ENCODE results near the gene PON2.
"Not testable (repeated sequence)": the region's sequence is repeated elsewhere in the genome, so short reads cannot be mapped to it uniquely, and the experiment has no call there.

PON2 gene

DNA sequence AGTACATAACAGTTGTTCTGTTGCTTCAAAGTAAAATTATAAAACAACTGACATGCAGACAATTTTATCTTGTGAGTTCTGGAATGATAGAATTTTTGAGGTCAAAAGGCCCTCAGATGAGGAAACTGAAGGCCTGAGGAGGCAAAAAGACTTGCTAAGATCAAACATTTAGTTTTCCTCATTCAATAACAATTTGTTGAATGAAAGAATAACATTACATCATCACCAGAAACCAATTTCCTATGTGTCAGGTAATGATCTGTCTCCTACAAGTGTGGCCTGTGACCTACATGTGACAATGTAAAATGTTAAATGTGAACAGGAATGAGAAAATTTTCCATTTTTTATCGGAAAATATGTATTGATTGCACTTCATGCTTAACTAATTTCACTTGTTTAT, 34.4 kb upstream of the PON2 start:
- H3K27me3 ChIP-seq (ENCODE audit: insufficient read depth, low read length, poor library complexity), result no peaks in the 10 kb centered on the region
- H3K4me1 ChIP-seq (ENCODE audit: insufficient read depth, low read length), result peaks cover 39% of the 10 kb centered on the region
- no peak overlapping the region for H3K4me3 ChIP-seq (ENCODE audit: low read depth in 1 of 2, low read length in 2 of 2)
- H3K79me2 ChIP-seq (ENCODE audit: insufficient read depth, low read length), result no peaks in the 10 kb centered on the region
- peak overlapping the region; percentile 24; the same call in 1 of the 2 replicates for H3K27ac ChIP-seq (ENCODE audit: low read length)
- no peak overlapping the region for H2AFZ ChIP-seq (ENCODE audit: low read depth, low read length)
- no peak for TF ChIP-seq EZH2 (IDR thresholded peaks at IDR 0.05; ENCODE audit: borderline replicate concordance, low read depth, low read length, severe bottlenecking)
- no peak for TF ChIP-seq CTCF (IDR thresholded peaks at IDR 0.05; ENCODE audit: borderline replicate concordance, extremely low read depth, low read length, poor library complexity, severe bottlenecking)
- no peak overlapping the region for H3K4me2 ChIP-seq (ENCODE audit: insufficient read depth, low read length)
- no peaks in the 10 kb centered on the region for H4K20me1 ChIP-seq (ENCODE audit: insufficient read depth, low read length)
- H3K36me3 ChIP-seq (ENCODE audit: insufficient read depth, low read length), result no peaks in the 10 kb centered on the region
- no peak for ATAC-seq (ENCODE audit: insufficient read depth, low read depth)
- H3K9me3 ChIP-seq (ENCODE audit: insufficient read depth, low read length, severe bottlenecking), result no peaks in the 10 kb centered on the region
- no peak overlapping the region for H3K9ac ChIP-seq (ENCODE audit: low read depth, low read length)
- DNase-seq, result no peak

DNA sequence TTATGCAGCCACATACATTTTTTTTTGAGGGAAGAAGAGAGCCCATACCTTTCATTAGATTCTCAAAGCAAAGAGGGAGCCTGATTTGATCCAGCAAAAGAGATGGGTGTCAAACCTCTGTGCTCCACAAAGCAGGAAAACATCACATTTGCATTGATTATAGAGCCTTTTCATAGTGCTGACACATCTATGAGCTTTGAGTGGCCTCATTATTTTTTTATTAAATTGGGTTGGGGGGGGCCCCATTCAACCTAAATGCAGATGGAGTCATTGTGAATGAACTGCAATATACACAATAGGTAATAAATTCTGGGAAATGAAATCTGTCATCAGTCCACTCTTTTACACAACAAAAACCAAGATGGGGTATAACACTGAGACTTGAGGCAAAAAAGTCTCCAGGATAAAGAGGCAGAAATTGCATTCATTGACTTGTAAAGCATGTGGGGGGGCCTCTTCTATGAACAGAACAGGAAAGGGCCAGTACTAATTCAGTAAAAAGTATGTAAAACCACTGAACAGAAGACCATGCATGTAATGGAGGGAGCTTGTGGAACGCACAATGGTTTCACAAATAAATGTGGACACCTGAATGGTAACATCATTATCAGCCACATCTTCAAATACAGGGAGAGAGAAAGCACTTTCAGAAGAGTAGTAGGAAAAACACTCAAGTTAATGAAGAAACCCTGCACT, 33.2 kb upstream of the PON2 start:
- no peaks in the 10 kb centered on the region for H4K20me1 ChIP-seq (ENCODE audit: insufficient read depth, low read length)
- no peak overlapping the region for H3K4me2 ChIP-seq (ENCODE audit: insufficient read depth, low read length)
- ATAC-seq (ENCODE audit: insufficient read depth, low read depth) (no peak), DNase-seq (no peak)
- H3K9me3 ChIP-seq (ENCODE audit: insufficient read depth, low read length, severe bottlenecking), result no peaks in the 10 kb centered on the region
- H3K27ac ChIP-seq (ENCODE audit: low read length), result no peak overlapping the region
- H3K9ac ChIP-seq (ENCODE audit: low read depth, low read length), result no peak overlapping the region
- no peaks in the 10 kb centered on the region for H3K27me3 ChIP-seq (ENCODE audit: insufficient read depth, low read length, poor library complexity)
- peaks cover 39% of the 10 kb centered on the region for H3K4me1 ChIP-seq (ENCODE audit: insufficient read depth, low read length)
- TF ChIP-seq EZH2 (IDR thresholded peaks at IDR 0.05; ENCODE audit: borderline replicate concordance, low read depth, low read length, severe bottlenecking) (no peak), CTCF (IDR thresholded peaks at IDR 0.05; ENCODE audit: borderline replicate concordance, extremely low read depth, low read length, poor library complexity, severe bottlenecking) (no peak)
- H3K79me2 ChIP-seq (ENCODE audit: insufficient read depth, low read length), result no peaks in the 10 kb centered on the region
- H3K4me3 ChIP-seq (ENCODE audit: low read depth in 1 of 2, low read length in 2 of 2), result no peak overlapping the region
- H2AFZ ChIP-seq (ENCODE audit: low read depth, low read length), result no peak overlapping the region
- no peaks in the 10 kb centered on the region for H3K36me3 ChIP-seq (ENCODE audit: insufficient read depth, low read length)

GRCh38 chr7:95460653-95461052, 25.8 kb upstream of the PON2 start:
- peaks cover 31% of the 10 kb centered on the region for H3K9me3 ChIP-seq (ENCODE audit: insufficient read depth, low read length, severe bottlenecking)
- H3K4me2 ChIP-seq (ENCODE audit: insufficient read depth, low read length); ATAC-seq (ENCODE audit: insufficient read depth, low read depth); H3K27me3 ChIP-seq (ENCODE audit: insufficient read depth, low read length, poor library complexity); DNase-seq; H3K36me3 ChIP-seq (ENCODE audit: insufficient read depth, low read length); H3K9ac ChIP-seq (ENCODE audit: low read depth, low read length); H2AFZ ChIP-seq (ENCODE audit: low read depth, low read length); H4K20me1 ChIP-seq (ENCODE audit: insufficient read depth, low read length); H3K79me2 ChIP-seq (ENCODE audit: insufficient read depth, low read length); H3K27ac ChIP-seq (ENCODE audit: low read length); H3K4me1 ChIP-seq (ENCODE audit: insufficient read depth, low read length); H3K4me3 ChIP-seq (ENCODE audit: low read depth in 1 of 2, low read length in 2 of 2): not testable (repeated sequence)

GRCh38 chr7:95457947-95458346, 23.1 kb upstream of the PON2 start:
- Histone ChIP-seq H3K4me3 (ENCODE audit: low read depth in 1 of 2, low read length in 2 of 2) (no peak overlapping the region), H4K20me1 (ENCODE audit: insufficient read depth, low read length) (no peaks in the 10 kb centered on the region)

More at GRCh38 chr7:95457947-95458346, 23.1 kb upstream of the PON2 start:
- ATAC-seq (ENCODE audit: insufficient read depth, low read depth), result no peak
- Histone ChIP-seq H2AFZ (ENCODE audit: low read depth, low read length) (no peak overlapping the region), H3K4me2 (ENCODE audit: insufficient read depth, low read length) (no peak overlapping the region), H3K9ac (ENCODE audit: low read depth, low read length) (no peak overlapping the region), H3K27ac (ENCODE audit: low read length) (no peak overlapping the region), H3K36me3 (ENCODE audit: insufficient read depth, low read length) (no peaks in the 10 kb centered on the region), H3K4me1 (ENCODE audit: insufficient read depth, low read length) (no peaks in the 10 kb centered on the region), H3K27me3 (ENCODE audit: insufficient read depth, low read length, poor library complexity) (no peaks in the 10 kb centered on the region), H3K9me3 (ENCODE audit: insufficient read depth, low read length, severe bottlenecking) (peaks cover 31% of the 10 kb centered on the region), H3K79me2 (ENCODE audit: insufficient read depth, low read length) (no peaks in the 10 kb centered on the region)
- TF ChIP-seq EZH2 (IDR thresholded peaks at IDR 0.05; ENCODE audit: borderline replicate concordance, low read depth, low read length, severe bottlenecking), result no peak
- TF ChIP-seq CTCF (IDR thresholded peaks at IDR 0.05; ENCODE audit: borderline replicate concordance, extremely low read depth, low read length, poor library complexity, severe bottlenecking), result no peak
- no peak for DNase-seq
